ES-I3 (cell line): Measurements from ENCODE around the gene ARPP19.
"Not testable (repeated sequence)": the region's sequence is repeated elsewhere in the genome, so short reads cannot be mapped to it uniquely, and the experiment has no call there.

Experiments used
- H3K36me3 ChIP-seq: 2 replicates; pipeline ENCODE4 v1.6.1; 2013; ENCODE audit warnings: mild to moderate bottlenecking, low read length, control low read depth, moderate library complexity; ENCODE audit not compliant: insufficient read depth
- H3K4me1 ChIP-seq: 2 replicates; pipeline ENCODE4 v1.6.1; 2013; ENCODE audit warnings: mild to moderate bottlenecking, control low read depth, low read length; ENCODE audit not compliant: insufficient read depth
- H3K9ac ChIP-seq: 2 replicates; pipeline ENCODE4 v1.6.1; 2013; ENCODE audit warnings: low read depth, mild to moderate bottlenecking, low read length, moderate library complexity
- H3K9me3 ChIP-seq: 2 replicates; pipeline ENCODE4 v1.6.1; 2013; ENCODE audit warnings: mild to moderate bottlenecking, low read length, moderate library complexity; ENCODE audit not compliant: control insufficient read depth, insufficient read depth

ARPP19 gene

GRCh38 chr15:52528564-52529340, 40.1 kb downstream of the ARPP19 start, which contains the start of gene MYO5A:
TSS of gene MYO5A (minus strand) at chr15:52528880. CDS start at chr15:52528806, 74 bp downstream.
- Histone ChIP-seq H3K4me1 (peaks cover 1% of the 10 kb centered on the region; the same call in 1 of the 2 replicates), H3K9ac (peak within 1 kb of the TSS; percentile 78)

GRCh38 chr15:52527911-52528563, 40.8 kb downstream of the ARPP19 start:
- H3K9me3 ChIP-seq, result no peaks in the 10 kb centered on the region
- H3K36me3 ChIP-seq, result no peaks in the 10 kb centered on the region
- peak overlapping the region; percentile 78 for H3K9ac ChIP-seq
- H3K4me1 ChIP-seq, result peaks cover 7% of the 10 kb centered on the region

More at GRCh38 chr15:52528564-52529340, 40.1 kb downstream of the ARPP19 start, which contains the start of gene MYO5A:
- no peaks in the 10 kb centered on the region for H3K36me3 ChIP-seq
- no peaks in the 10 kb centered on the region for H3K9me3 ChIP-seq

- H3K36me3 ChIP-seq, result no peaks in the 10 kb centered on the region
- H3K9me3 ChIP-seq, result no peaks in the 10 kb centered on the region
- peak overlapping the region; percentile 78; the same call in 1 of the 2 replicates for H3K9ac ChIP-seq
- peaks cover 13% of the 10 kb centered on the region for H3K4me1 ChIP-seq
These were observed 41.5 kb downstream of the ARPP19 start for GRCh38 chr15:52527196-52527910.

GRCh38 chr15:52524223-52525136, 44.4 kb downstream of the ARPP19 start:
- H3K9ac ChIP-seq, result no peak overlapping the region
- H3K9me3 ChIP-seq, result no peaks in the 10 kb centered on the region
- H3K4me1 ChIP-seq, result peaks cover 14% of the 10 kb centered on the region
- H3K36me3 ChIP-seq, result no peaks in the 10 kb centered on the region

GRCh38 chr15:52523647-52524046, 45.2 kb downstream of the ARPP19 start:
- peaks cover 14% of the 10 kb centered on the region for H3K4me1 ChIP-seq
- no peaks in the 10 kb centered on the region for H3K36me3 ChIP-seq
- H3K9me3 ChIP-seq, result no peaks in the 10 kb centered on the region
- H3K9ac ChIP-seq, result no peak overlapping the region

GRCh38 chr15:52523192-52523591, 45.6 kb downstream of the ARPP19 start:
- no peaks in the 10 kb centered on the region for H3K9me3 ChIP-seq
- H3K9ac ChIP-seq, result no peak overlapping the region
- H3K4me1 ChIP-seq, result peaks cover 14% of the 10 kb centered on the region
- H3K36me3 ChIP-seq, result no peaks in the 10 kb centered on the region

GRCh38 chr15:52521682-52522081, 47.1 kb downstream of the ARPP19 start:
- peaks cover 14% of the 10 kb centered on the region for H3K4me1 ChIP-seq
- no peaks in the 10 kb centered on the region for H3K36me3 ChIP-seq
- no peaks in the 10 kb centered on the region for H3K9me3 ChIP-seq
- no peak overlapping the region for H3K9ac ChIP-seq

- Histone ChIP-seq H3K9ac (no peak overlapping the region), H3K36me3 (no peaks in the 10 kb centered on the region), H3K9me3 (no peaks in the 10 kb centered on the region), H3K4me1 (peaks cover 18% of the 10 kb centered on the region)
These were observed 48.4 kb downstream of the ARPP19 start for GRCh38 chr15:52520421-52520820.

- no peaks in the 10 kb centered on the region for H3K9me3 ChIP-seq
- H3K4me1 ChIP-seq, result peaks cover 17% of the 10 kb centered on the region
- no peak overlapping the region for H3K9ac ChIP-seq
- H3K36me3 ChIP-seq, result no peaks in the 10 kb centered on the region
These were observed 50.1 kb downstream of the ARPP19 start for GRCh38 chr15:52518487-52519371.

GRCh38 chr15:52517014-52517413, 51.8 kb downstream of the ARPP19 start:
- no peaks in the 10 kb centered on the region for H3K36me3 ChIP-seq
- 0 out of 2 replicates have a peak, but pooled peaks cover 4% of the 10 kb centered on the region for H3K4me1 ChIP-seq
- no peak overlapping the region for H3K9ac ChIP-seq
- no peaks in the 10 kb centered on the region for H3K9me3 ChIP-seq

GRCh38 chr15:52515343-52515742, 53.5 kb downstream of the ARPP19 start:
- H3K4me1 ChIP-seq, result 0 out of 2 replicates have a peak, but pooled peaks cover 4% of the 10 kb centered on the region
- no peaks in the 10 kb centered on the region for H3K36me3 ChIP-seq
- no peaks in the 10 kb centered on the region for H3K9me3 ChIP-seq
- H3K9ac ChIP-seq, result no peak overlapping the region

- Histone ChIP-seq H3K36me3 (no peaks in the 10 kb centered on the region), H3K9ac (no peak overlapping the region), H3K9me3 (no peaks in the 10 kb centered on the region), H3K4me1 (0 out of 2 replicates have a peak, but pooled peaks cover 4% of the 10 kb centered on the region)
These were observed 54.3 kb downstream of the ARPP19 start for GRCh38 chr15:52514482-52514881.

- not testable (repeated sequence) for H3K36me3 ChIP-seq, H3K9ac ChIP-seq, H3K4me1 ChIP-seq, H3K9me3 ChIP-seq
These were observed 56.0 kb downstream of the ARPP19 start for GRCh38 chr15:52512869-52513268.
